ENCODE data around the gene ARSJ.

Gene ARSJ

GRCh38 chr4:113899271-113900070 is 80.0 kb downstream of the ARSJ start:
- DNase-seq (ENCODE audit: low read depth): no peak

DNA sequence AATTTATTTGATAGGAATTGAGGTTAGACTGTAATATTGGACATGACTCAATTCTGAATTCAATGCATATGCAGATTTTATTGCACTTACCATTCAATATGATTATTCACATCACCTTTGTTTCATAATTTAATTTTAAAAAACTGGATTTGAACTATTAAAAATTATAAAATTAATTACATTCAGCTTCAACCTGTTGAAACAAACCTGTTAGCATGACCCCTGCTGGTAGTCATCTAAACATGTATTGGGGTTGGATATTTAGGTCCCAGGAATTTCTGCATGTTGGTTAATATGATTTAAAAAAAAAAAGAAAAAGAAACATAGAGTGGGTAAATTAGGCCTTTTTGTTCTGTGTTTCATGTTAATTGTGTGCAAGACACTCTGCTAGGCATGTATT is 85.9 kb downstream of the ARSJ start:
- DNase-seq (ENCODE audit: low read depth): peak; percentile 45

GRCh38 chr4:113888006-113888405 is 91.4 kb downstream of the ARSJ start:
- no peak for DNase-seq (ENCODE audit: low read depth)

DNA sequence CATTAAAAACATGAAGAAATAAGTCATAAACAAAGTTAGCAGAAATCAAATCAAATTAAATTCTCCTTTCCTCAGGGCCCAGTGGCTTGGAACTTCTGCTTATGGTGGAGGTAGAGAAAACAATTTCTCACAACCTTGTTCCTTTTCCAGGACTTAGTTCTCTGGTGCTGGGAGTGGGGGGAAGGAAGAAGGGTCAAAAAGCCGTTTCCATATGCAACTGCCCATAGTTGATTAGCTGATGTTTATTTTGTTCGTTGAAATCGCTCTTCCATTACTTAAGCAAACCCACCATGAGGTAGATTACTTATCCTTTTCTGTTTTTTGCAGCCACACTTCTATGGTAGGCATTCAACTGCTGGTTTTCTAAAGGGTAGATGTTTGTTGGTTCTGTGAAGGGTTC is 94.2 kb downstream of the ARSJ start:
- DNase-seq (ENCODE audit: low read depth): no peak

DNA sequence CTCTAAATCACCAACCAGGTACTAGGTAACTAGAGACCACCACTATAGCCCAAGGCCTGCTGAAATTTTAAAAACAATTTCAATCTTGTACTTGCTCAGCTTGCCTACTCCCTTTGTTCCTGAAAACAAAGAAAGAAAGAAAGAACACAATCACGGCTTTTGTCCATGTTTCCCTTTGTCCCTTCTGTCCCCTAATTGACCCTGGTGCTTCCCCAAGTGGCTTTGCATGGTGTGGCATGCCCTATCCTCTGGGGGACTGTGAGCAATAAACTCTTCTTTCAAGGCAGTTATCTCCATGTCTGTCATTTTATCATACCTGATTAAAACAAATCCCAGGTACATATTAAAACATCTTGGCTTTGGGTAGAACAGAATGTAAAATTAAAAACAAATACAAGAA is 94.8 kb downstream of the ARSJ start:
- no peak for DNase-seq (ENCODE audit: low read depth)

- DNase-seq (ENCODE audit: low read depth): peak; percentile 14
Measured at GRCh38 chr4:113882668-113883067, 96.8 kb downstream of the ARSJ start.

DNA sequence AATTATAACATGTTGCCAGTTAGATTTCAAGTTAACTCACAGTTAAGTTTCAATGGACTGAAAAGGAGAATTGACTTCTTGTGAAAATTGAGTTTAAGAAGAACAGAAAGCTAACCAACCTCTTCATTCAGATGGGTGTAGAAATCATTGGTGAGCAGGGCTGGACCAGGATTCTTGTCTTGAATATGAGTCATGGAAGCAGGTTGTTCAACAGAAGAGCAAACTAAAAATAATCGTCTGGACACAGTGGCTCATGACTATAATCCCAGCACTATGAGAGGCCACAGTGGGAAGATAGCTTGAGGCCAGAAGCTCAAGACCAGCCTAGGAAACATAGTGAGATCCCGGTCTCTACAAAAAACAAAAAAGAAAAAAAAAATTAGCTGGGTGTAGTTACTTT is 98.2 kb downstream of the ARSJ start:
- DNase-seq (ENCODE audit: low read depth): peak; percentile 39

DNA sequence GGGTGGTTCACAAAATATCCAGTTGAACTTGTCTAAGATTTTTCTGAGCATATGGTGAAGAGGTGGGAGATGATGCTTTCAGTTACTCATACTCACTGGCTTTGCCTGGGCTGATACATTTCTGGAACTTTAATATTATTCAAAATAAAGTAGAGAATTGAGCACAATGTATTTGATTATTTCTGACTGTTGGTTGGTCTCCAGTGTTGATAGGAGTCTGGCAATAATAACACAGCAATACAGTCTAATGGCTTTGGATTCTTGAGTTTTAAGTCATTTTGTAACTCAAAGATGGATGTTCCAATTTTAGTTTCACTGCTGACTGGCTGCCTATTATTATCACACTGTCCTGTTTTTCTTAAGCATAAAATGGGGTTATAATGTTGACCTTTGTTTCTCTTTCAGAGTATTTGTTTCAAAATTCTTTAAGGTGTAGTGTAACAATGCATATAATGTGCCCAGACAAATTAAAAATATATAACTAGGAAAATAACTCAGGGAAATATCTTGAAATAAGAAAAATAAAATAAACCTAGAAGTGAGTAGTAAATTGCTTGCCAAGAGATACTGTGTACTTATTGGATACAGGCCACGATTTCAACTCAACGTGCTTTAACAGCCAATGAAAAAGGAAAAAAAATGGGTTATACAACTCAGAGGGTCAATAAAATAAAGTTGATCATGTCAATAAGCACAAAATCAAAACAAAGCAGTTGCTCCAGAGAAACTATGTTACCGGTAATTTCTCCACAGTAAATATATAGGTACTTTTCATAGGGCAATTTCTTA is 99.0 kb downstream of the ARSJ start:
- DNase-seq (ENCODE audit: low read depth): no peak

DNA sequence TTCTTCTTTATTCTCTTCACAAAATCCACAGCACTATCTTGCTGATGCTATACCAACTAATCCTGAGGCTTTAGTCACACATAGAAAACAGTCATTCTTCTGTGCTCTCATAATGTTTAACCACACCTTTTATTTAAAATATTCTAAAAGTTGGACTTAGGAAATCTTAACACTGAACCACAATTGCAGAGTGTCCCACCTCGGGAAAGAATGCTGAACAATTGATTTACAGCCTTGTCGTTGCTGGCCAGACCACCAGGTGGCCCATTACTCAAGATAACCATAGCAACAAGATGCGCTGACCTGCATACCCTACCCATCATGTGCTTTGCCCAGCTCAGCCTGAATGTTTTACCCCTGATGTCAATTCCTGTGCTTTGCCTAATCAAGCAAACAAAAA is 100.8 kb downstream of the ARSJ start:
- peak; percentile 49 for DNase-seq (ENCODE audit: low read depth)

- DNase-seq (ENCODE audit: low read depth): no peak
Measured at GRCh38 chr4:113874480-113874879, 105.0 kb downstream of the ARSJ start.

GRCh38 chr4:113873508-113873907 is 105.9 kb downstream of the ARSJ start:
- DNase-seq (ENCODE audit: low read depth): no peak

DNA sequence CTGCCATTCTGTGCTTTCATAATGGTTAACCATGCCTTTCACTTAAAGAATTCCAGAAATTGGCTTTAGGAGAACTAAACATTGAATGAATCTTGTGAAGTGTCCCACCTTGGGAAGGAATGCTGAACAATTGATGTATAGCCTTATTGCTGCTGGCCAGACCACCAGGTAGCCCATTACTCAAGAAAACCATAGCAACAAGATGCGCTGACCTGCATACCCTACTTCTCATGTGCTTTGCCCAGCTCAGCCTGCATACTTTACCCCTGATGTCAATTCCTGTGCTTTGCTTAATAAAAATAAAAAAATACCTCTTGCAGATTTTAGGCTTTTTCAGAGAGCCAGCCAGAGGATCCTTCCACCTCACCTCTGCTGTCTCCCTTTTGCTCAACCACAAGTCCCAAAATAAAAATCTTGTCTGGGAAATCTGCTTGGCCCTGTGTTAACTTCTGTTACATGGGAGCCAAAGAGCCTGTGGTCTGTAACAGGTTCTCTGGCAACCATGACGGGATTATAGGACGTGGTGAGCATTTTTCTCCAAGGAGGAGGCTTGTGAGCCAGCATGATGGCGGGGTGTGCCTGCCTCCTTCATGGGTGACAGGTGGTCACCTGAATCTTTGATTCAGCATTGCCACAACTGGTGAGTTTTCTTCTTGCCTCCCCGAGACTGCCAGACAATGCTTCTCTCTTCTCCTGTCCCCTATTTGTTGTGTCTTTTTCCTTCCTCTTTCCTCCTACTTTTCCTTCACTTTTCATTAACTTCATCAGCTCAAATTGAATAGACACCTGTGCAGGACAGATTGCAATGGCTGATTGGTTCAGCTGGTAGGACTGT is 106.8 kb downstream of the ARSJ start:
- peak; percentile 5 for DNase-seq (ENCODE audit: low read depth)

DNA sequence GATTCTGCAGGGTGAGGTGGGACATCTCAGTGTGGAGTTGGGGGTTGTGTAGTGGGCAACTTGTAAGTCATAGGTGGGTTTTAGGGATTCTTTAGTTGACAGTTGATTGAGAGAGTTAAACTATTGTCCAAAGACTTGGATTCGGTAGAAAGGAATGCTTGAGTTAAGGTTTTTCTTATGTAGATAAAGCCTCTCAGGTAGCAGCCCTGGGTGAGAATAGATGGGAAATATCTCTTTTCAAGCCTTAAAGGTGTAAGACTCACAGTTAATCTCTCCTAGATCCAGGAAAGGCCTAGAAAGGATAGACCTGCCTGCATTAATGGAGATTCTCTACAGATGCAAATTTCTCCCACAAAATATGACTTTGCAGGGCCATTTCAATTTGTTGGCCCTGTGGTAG is 108.4 kb downstream of the ARSJ start:
- DNase-seq (ENCODE audit: low read depth): no peak

- DNase-seq (ENCODE audit: low read depth): peak; percentile 58
Measured at GRCh38 chr4:113869743-113870375, 109.6 kb downstream of the ARSJ start.

DNA sequence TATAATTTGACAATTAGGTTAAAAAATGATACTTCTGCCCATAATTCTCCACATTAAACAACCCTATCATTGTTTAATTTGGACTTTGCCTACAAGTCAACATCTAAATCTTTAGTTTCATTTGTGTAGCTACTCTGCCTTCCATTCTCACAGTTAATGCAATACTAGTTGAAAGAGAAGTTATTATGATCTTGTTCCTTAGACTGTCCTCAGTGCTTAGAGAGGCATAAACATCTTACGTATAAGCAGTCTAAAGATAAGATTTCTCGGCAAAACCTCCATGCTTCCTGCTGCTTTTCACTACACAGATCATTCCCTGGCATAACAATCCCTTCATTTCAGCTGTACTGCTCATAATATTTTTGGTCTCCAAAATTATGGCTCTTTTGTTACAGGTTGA is 112.8 kb downstream of the ARSJ start:
- no peak for DNase-seq (ENCODE audit: low read depth)

GRCh38 chr4:113858924-113859323 is 120.5 kb downstream of the ARSJ start:
- DNase-seq (ENCODE audit: low read depth): no peak

DNA sequence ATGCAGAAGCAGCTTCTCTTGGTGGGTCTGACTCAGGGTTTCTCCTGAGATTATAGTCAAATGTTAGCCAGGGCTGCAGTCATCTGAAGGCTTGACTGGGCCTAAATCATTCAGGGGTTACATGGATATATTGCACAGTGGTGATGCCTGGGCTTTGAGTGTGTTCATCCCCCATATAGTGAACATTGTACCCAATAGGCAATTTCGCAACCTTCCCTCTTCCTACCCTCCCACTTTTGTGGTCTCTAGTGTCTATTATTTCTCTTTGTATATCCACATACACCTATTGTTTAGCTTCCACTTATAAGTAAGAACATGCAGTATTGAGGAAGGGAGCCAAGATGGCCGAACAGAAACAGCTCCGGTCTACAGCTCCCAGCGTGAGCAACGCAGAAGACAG is 127.6 kb downstream of the ARSJ start:
- DNase-seq (ENCODE audit: low read depth): no peak

Measured in ELR (cell line).